BE2C (cell line): ENCODE results near the gene BMP8A.

Experiments used
- DNase-seq: peaks from one replicate; pipeline ENCODE4 v3.0.0-alpha.2; 2020
- H3K27me3 ChIP-seq: fragments of 250-450 bp; sonication (Bioruptor Pico); 2 replicates; pipeline ENCODE4 v1.5.1; 2020; ENCODE audit warnings: mild to moderate bottlenecking
- H3K36me3 ChIP-seq: fragments of 250-450 bp; sonication (Bioruptor Pico); 2 replicates; pipeline ENCODE4 v1.5.1; 2020; ENCODE audit warnings: mild to moderate bottlenecking
- H3K4me1 ChIP-seq: fragments of 250-450 bp; sonication (Bioruptor Pico); 2 replicates; pipeline ENCODE4 v1.5.1; 2020
- H3K4me3 ChIP-seq: 2 replicates; pipeline ENCODE4 v1.5.1; 2011; ENCODE audit warnings: low read depth, low read length
- H3K9me3 ChIP-seq: fragments of 250-450 bp; sonication (Bioruptor Pico); 2 replicates; pipeline ENCODE4 v1.5.1; 2020
- CTCF ChIP-seq: IDR thresholded peaks from 2 replicates; pipeline ENCODE4 v1.5.1; 2012; ENCODE audit warnings: mild to moderate bottlenecking, low read depth, low read length

The BMP8A gene

GRCh38 chr1:39572379-39573096 is 81.1 kb downstream of the BMP8A start:
- H3K36me3 ChIP-seq, result peaks cover 76% of the 10 kb centered on the region
- H3K27me3 ChIP-seq, result no peaks in the 10 kb centered on the region
- TF ChIP-seq CTCF, result no peak
- no peaks in the 10 kb centered on the region for H3K4me1 ChIP-seq
- H3K4me3 ChIP-seq, result peak overlapping the region; percentile 24
- no peak for DNase-seq
- H3K9me3 ChIP-seq, result no peaks in the 10 kb centered on the region

GRCh38 chr1:39573097-39573465 is 81.6 kb downstream of the BMP8A start:
- Histone ChIP-seq H3K27me3 (no peaks in the 10 kb centered on the region), H3K36me3 (peaks cover 73% of the 10 kb centered on the region), H3K9me3 (no peaks in the 10 kb centered on the region), H3K4me1 (no peaks in the 10 kb centered on the region), H3K4me3 (peak overlapping the region; percentile 24)
- TF ChIP-seq CTCF, result no peak
- DNase-seq, result no peak

GRCh38 chr1:39573736-39574624 is 82.5 kb downstream of the BMP8A start:
- no peak for DNase-seq
- no peak for TF ChIP-seq CTCF
- peaks cover 64% of the 10 kb centered on the region for H3K36me3 ChIP-seq

DNA sequence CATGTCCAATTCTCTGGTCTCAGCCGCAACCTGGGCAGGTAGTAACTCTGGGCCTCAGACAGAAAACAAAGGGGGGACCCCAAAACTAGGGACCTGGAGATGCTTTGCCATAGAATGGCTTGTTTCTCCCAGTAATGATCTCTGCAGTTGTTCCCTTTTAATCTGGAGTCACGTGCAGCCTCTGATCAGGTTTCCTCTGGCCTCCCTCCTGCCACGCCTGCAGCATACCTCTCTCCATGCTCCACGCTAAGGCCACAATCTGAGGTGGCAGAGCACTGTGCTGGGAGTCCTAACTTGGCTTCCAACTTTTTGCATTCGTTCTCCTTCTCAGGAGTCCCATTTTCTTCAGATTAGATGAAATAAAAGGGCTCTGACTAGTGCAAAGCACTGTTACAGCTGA is 83.2 kb downstream of the BMP8A start:
- Histone ChIP-seq H3K4me3 (peak overlapping the region; percentile 77), H3K36me3 (peaks cover 58% of the 10 kb centered on the region), H3K27me3 (no peaks in the 10 kb centered on the region), H3K9me3 (no peaks in the 10 kb centered on the region), H3K4me1 (no peaks in the 10 kb centered on the region)
- no peak for TF ChIP-seq CTCF
- no peak for DNase-seq

More at GRCh38 chr1:39573736-39574624, 82.5 kb downstream of the BMP8A start:
- Histone ChIP-seq H3K27me3 (no peaks in the 10 kb centered on the region), H3K9me3 (no peaks in the 10 kb centered on the region), H3K4me3 (peak overlapping the region; percentile 77), H3K4me1 (no peaks in the 10 kb centered on the region)
